ENCODE results near the gene TNRC6A. TPM values are rescaled to one million over a fixed set of nuclear protein-coding genes. Genes with fewer than 3 reads are reported as not detected.
"Not testable (repeated sequence)": the region's sequence is repeated elsewhere in the genome, so short reads cannot be mapped to it uniquely, and the experiment has no call there.

Gene TNRC6A
- total RNA-seq, 3 donors from 2014 or later, result 39.3 to 53.8 (median 43.8) TPM

DNA sequence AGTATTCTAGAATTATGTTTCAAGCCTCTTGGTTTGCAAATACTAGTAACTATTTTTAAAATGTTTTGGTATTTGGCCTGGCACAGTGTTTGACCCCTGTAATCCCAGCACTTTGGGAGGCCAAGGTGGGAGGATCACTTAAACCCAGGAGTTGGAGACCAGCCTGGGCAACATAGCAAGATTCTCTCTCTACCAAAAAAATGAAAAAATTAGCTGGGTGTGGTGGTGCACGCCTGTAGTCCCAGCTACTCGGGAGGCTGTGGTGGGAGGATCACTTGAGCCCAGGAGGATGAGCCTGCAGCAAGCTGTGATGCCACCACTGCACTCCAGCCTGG, 115.5 kb downstream of the TNRC6A start:
- not testable (repeated sequence) for H3K27me3 Mint-ChIP-seq (ENCODE audit: low read depth); DNase-seq; H3K4me3 Mint-ChIP-seq; H3K9me3 Mint-ChIP-seq; H3K36me3 Mint-ChIP-seq (ENCODE audit: insufficient read depth); ATAC-seq; H3K4me1 Mint-ChIP-seq (ENCODE audit: low read depth)

DNA sequence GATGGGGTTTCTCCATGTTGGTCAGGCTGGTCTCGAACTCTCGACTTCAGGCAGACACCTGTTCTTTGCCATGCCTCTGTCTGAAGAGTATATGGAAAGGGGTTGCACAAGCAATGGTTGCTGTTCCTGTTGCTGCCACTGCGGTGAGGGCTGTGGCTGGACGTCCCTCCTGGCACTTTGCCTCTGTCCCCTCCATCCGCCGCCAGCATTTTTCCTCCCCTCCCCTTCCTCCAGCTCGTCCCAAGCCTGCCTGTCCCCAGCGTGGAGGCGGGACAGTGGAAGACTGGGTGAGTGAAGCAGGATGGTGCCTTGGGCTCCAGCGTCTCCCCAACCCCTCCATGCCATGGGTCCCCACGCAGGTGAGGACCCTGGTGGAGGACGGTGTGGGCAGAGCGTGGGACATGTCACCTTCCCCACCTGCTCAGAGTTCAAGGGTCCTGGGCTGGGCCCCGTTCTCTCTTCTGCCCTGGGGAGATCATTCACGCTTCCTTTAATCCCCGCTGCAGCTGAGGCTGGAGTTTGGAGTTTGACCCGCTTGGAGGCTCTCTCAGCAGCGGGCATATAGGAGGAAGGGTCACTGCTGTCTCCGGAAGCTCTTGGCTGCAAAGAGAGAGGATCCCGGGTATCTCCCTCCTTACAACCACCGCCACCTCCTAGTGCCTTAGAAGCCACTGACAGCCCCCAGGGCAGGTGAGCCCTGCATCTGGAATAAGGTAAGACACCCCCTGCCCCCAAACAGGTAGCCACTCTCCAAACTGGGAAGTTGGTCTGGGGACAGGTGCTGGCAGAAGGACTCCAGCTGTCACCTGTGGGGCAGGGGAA, 116.5 kb downstream of the TNRC6A start, which contains the start of gene SLC5A11:
TSS of gene SLC5A11 (plus strand) at position 238 of the 822 bp plus-strand sequence. CDS start 12,681 bp downstream, outside the sequence.
- ATAC-seq, result no peak
- no peaks in the 10 kb centered on the region for H3K4me1 Mint-ChIP-seq (ENCODE audit: low read depth)
- H3K9me3 Mint-ChIP-seq, result no peaks in the 10 kb centered on the region

DNA sequence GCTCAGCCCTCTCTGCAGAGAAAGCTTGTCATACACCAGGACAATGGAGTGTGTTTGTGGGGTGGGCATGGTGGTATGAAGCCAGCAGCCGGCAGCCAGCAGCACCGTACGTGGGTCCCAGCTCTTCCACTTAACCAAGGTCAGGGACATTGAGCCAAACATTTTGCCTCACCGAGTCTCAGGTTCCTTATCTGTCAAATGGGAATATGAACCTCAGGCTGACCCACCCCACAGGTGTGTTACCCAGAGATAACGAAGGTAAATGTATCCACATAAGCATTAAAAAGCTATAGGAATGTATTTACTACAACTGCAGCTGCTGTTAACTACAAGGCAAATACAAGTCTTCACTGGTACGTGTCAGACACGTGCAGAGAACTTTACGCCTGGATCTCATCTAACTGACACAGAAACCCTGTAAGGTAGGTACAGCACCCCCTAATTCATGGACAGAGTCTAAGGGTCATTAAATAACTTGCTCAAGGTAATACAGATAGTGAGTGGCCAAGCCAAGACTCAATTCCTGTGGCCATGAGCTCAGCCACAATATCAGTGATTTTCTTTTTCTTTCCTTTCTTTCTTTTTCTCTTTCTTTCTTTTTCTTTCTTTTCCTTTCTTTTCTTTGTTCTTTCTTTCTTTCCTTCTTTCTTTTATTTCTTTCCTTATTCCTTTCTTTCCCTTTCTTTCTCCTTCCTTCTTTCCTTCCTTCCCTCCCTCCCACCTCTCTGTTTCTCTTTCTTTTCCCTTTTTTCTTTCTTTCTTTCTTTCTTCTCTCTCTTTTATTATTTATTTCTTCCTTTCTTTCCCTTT, 117.3 kb downstream of the TNRC6A start:
- Mint-ChIP-seq H3K27me3 (ENCODE audit: low read depth) (peaks cover 2% of the 10 kb centered on the region), H3K4me1 (ENCODE audit: low read depth) (peaks cover 3% of the 10 kb centered on the region), H3K36me3 (ENCODE audit: insufficient read depth) (no peaks in the 10 kb centered on the region), H3K4me3 (no peak overlapping the region), H3K9me3 (no peaks in the 10 kb centered on the region)
- no peak for ATAC-seq
- no peak for DNase-seq

More for the DNA sequence above, 116.5 kb downstream of the TNRC6A start, which contains the start of gene SLC5A11:
- Mint-ChIP-seq H3K27me3 (ENCODE audit: low read depth) (peaks cover 2% of the 10 kb centered on the region), H3K36me3 (ENCODE audit: insufficient read depth) (no peaks in the 10 kb centered on the region), H3K4me3 (no peak within 1 kb of the TSS)
- no peak for DNase-seq

DNA sequence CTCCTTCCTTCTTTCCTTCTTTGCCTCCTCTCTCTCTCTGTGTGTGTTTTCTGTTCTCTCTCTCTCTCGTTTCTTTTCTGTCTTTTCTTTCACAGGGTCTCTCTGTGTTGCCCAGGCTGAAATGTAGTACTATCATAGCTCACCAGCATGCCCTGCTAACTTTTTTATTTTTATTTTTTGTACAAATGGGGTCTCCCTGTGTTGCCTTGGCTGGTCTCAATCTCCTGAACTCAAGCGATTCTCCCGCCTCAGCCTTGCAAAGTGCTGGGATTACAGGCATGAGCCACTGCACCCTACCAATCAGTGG, 117.9 kb downstream of the TNRC6A start:
- ATAC-seq (no peak), DNase-seq (no peak)
- H3K9me3 Mint-ChIP-seq, result no peaks in the 10 kb centered on the region
- no peaks in the 10 kb centered on the region for H3K36me3 Mint-ChIP-seq (ENCODE audit: insufficient read depth)
- H3K4me3 Mint-ChIP-seq, result no peak overlapping the region
- peaks cover 2% of the 10 kb centered on the region for H3K27me3 Mint-ChIP-seq (ENCODE audit: low read depth)
- H3K4me1 Mint-ChIP-seq (ENCODE audit: low read depth), result peaks cover 5% of the 10 kb centered on the region

DNA sequence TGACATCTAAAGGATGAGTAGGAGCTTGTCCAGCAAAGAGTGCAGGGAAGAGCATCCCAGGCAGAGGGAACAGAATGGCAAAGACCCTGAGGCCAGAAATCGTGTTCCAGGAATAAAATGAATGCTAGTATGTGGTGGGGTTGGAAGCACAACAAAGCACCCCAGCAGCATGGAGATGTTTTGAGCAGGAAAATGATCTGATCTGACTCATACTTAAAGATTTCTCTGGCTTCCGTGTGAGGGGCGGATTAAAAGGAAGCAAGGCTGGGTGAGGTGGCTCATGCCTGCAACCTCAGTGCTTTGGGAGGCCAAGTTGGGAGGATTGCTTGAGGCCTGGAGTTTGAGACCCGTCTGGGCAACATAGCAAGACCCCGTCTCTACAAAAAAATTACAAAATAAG, 118.6 kb downstream of the TNRC6A start:
- no peaks in the 10 kb centered on the region for H3K36me3 Mint-ChIP-seq (ENCODE audit: insufficient read depth)
- peaks cover 2% of the 10 kb centered on the region for H3K27me3 Mint-ChIP-seq (ENCODE audit: low read depth)
- DNase-seq, result no peak
- peaks cover 5% of the 10 kb centered on the region for H3K4me1 Mint-ChIP-seq (ENCODE audit: low read depth)
- no peak overlapping the region for H3K4me3 Mint-ChIP-seq
- no peaks in the 10 kb centered on the region for H3K9me3 Mint-ChIP-seq
- ATAC-seq, result no peak

DNA sequence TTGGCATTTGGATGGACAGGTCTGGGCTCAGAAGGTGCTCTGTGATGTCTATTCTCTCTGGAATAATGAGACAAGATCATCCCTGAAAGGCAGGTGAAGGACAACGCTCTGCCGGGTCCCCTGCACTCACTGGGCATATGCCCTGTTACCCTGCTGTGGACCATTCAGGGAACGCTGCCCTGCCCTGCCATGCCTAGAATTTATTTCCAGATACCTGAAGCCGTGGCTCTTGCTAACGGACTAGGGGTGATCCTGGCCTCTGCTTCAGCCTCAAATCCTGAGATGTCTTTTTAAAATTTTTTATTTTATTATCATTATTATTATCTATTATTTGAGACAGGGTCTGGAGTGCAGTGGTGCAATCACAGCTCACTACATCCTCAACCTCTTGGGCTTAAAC, 120.2 kb downstream of the TNRC6A start:
- ATAC-seq, result no peak
- H3K27me3 Mint-ChIP-seq (ENCODE audit: low read depth), result peaks cover 2% of the 10 kb centered on the region
- peaks cover 5% of the 10 kb centered on the region for H3K4me1 Mint-ChIP-seq (ENCODE audit: low read depth)
- no peaks in the 10 kb centered on the region for H3K9me3 Mint-ChIP-seq
- no peaks in the 10 kb centered on the region for H3K36me3 Mint-ChIP-seq (ENCODE audit: insufficient read depth)
- H3K4me3 Mint-ChIP-seq, result no peak overlapping the region
- no peak for DNase-seq

DNA sequence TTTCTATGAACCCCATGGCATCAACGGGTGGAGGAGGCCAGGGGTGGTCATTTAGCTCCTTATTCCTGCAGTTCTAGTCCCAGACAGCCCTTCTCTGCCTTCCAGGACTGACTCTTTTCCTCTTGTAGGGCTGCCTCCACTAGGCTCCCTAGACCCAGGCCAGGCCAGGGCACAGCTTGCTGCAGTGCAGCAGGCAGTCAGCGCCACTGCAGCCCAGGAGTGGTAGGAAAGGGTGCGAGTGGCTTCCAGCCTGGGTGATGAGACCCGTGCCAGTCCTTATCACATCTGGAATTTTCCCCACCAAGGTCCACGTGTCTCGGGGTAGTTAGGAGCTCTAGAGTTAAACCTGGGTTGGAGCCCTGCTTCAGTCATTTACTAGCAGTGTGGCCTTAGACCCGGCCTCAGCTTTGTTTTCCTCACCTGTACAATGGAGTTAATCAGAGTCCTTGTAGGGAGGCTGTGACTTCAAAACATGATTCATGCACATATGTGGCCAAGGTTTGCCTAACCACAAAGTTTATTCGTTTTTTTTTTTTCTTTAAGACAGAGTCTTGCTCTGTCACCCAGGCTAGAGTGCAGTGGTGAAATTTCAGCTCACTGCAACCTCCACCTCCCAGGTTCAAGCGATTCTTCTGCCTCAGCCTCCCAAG, 121.0 kb downstream of the TNRC6A start:
- Mint-ChIP-seq H3K9me3 (no peaks in the 10 kb centered on the region), H3K27me3 (ENCODE audit: low read depth) (peaks cover 2% of the 10 kb centered on the region), H3K4me3 (no peak overlapping the region), H3K4me1 (ENCODE audit: low read depth) (peaks cover 5% of the 10 kb centered on the region), H3K36me3 (ENCODE audit: insufficient read depth) (no peaks in the 10 kb centered on the region)
- ATAC-seq, result peak; percentile 51 to 66
- no peak for DNase-seq

DNA sequence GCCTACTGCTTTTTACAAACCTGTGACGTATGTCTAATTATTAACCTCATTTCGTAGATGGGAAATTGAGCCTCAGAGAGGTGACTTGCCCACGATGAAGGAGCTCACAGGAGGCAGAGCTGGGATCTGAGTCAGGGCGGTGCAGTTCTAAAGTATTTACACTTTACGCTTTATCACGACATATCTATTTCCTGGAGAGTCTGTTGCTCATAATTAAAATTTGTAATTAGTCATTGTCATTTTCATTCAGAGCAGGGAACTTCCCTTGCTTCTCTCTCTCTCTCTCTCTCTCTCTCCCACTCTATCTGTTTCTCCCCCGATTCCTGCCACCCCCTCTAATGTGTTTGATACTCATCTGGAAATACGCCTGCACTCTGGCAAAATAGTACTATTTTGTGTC, 122.2 kb downstream of the TNRC6A start:
- peaks cover 2% of the 10 kb centered on the region for H3K27me3 Mint-ChIP-seq (ENCODE audit: low read depth)
- H3K4me1 Mint-ChIP-seq (ENCODE audit: low read depth), result peaks cover 5% of the 10 kb centered on the region
- no peaks in the 10 kb centered on the region for H3K36me3 Mint-ChIP-seq (ENCODE audit: insufficient read depth)
- no peak overlapping the region for H3K4me3 Mint-ChIP-seq
- peak; percentile 75 to 80 for ATAC-seq
- no peak for DNase-seq
- no peaks in the 10 kb centered on the region for H3K9me3 Mint-ChIP-seq

DNA sequence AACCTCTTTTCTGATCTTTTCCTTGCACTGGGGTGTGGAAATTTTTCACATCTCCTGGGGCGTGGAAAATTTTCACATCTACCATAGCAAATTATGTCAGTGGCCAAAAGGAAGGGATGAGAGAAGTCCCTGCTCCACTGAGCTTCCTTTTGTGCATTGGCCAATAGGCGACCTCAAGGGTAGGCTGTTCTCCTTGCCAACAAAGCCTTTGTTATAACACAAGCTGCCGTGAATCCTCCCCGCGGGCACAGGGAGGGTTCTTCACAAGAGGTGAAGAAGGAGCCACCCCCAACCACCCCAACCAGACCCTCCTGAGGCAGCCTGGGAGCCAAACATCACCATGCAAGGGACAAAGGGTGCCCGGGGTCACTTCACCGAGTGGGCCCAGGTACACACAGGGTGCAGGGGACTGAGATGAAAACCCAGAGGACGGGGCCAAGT, 122.8 kb downstream of the TNRC6A start:
- Mint-ChIP-seq H3K4me1 (ENCODE audit: low read depth) (peaks cover 5% of the 10 kb centered on the region), H3K9me3 (no peaks in the 10 kb centered on the region), H3K36me3 (ENCODE audit: insufficient read depth) (no peaks in the 10 kb centered on the region), H3K27me3 (ENCODE audit: low read depth) (peaks cover 2% of the 10 kb centered on the region), H3K4me3 (no peak overlapping the region)
- no peak for DNase-seq
- no peak for ATAC-seq

DNA sequence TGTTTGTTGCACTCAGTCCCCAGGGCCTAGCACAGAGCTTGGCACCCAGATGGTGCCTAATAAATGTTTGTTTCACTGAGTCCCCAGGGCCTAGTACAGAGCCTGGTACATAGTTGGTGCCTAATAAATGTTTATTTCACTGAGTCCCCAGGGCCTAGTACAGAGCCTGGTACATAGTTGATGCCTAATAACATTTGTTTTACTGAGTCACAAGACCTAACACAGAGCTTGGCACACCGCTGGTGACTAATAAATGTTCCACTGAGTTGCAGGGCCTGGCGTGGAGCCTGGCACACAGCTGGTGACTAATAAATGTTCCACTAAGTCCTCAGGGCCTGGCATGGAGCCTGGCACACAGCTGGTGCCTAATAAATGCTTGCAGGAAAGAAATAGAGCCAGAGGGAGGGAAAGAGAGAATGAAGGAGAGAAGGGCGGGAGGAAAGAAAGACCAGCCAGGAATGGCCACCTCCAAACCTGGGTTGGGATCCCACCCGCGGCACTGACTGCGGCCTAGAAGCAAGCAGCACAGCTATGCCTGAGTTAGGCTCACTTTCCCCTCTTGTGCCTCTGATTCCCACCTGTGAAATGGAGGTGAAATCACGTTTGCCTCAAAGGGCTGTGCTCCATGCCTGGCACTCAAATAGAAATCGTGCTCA, 123.8 kb downstream of the TNRC6A start:
- Mint-ChIP-seq H3K9me3 (no peaks in the 10 kb centered on the region), H3K27me3 (ENCODE audit: low read depth) (peaks cover 6% of the 10 kb centered on the region), H3K4me1 (ENCODE audit: low read depth) (peaks cover 5% of the 10 kb centered on the region), H3K4me3 (no peak overlapping the region), H3K36me3 (ENCODE audit: insufficient read depth) (no peaks in the 10 kb centered on the region)
- ATAC-seq (no peak), DNase-seq (no peak)

DNA sequence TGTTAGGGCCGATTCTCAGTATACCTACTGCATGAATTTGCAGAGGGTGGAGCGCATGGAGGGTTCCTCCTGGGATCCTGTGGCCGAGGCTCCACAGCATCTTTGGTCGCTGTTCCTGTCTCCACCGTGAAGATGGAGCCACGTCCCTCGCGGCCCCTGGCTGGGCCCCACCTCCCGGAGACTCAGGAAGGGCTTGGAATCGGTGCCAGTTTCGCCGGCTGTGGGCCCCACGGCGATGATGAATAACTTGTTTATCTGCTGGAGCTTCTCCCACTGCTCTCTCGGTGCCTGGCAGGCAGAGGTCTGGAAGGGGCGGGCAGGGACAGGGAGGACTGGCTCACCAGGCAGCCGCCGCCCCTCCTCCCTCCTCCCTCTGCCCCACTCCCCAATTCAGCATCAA, 124.4 kb downstream of the TNRC6A start:
- ATAC-seq (no peak), DNase-seq (no peak)
- H3K4me3 Mint-ChIP-seq, result no peak overlapping the region
- H3K4me1 Mint-ChIP-seq (ENCODE audit: low read depth), result peaks cover 5% of the 10 kb centered on the region
- no peaks in the 10 kb centered on the region for H3K9me3 Mint-ChIP-seq
- peaks cover 8% of the 10 kb centered on the region for H3K27me3 Mint-ChIP-seq (ENCODE audit: low read depth)
- H3K36me3 Mint-ChIP-seq (ENCODE audit: insufficient read depth), result no peaks in the 10 kb centered on the region

DNA sequence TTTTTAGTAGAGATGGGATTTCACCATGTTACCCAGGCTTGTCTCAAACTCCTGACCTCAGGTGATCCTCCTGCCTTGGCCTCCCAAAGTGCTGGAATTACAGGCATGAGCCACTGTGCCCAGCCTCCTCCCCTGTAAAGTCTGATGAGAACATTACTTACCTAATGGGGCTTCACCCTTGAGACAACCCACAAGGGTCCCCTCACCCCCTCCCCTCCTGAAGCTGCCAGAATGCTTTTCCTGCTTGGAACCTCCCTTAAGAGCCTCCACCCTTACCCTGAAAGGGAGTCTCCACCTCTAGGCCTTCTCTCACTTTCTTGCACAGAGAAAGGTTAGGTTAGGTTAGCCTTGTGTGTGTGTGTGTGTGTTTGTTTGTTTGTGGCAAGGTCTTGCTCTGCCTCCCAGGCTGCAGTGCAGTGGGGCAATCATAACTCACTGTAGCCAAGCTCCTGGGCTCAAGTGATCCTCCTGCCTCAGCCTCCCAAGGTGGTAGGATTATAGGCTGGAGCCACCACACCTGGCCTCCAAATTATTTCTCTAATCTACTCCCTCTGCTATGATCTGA, 125.2 kb downstream of the TNRC6A start:
- Mint-ChIP-seq H3K9me3 (no peaks in the 10 kb centered on the region), H3K27me3 (ENCODE audit: low read depth) (peaks cover 11% of the 10 kb centered on the region), H3K36me3 (ENCODE audit: insufficient read depth) (no peaks in the 10 kb centered on the region), H3K4me1 (ENCODE audit: low read depth) (peaks cover 5% of the 10 kb centered on the region), H3K4me3 (no peak overlapping the region)
- DNase-seq, result no peak
- no peak for ATAC-seq

DNA sequence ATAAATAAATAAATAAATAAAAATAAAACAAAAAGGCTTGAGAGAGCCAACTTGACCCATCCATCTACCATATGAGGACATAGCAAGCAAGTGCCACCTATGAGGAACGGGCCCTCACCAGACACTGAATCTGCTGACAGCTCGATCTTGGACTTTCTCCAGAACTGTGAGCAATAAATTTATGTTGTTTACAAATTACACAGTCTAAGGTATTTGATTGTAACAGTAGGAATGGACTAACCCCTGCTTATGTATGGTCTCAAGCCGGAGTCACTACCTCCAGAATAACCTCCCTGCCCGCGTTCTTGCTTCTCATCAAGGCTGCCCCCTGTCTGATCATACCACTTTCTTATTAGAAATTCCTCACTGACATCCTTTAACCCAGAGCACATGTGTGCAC, 126.2 kb downstream of the TNRC6A start:
- Mint-ChIP-seq H3K9me3 (no peaks in the 10 kb centered on the region), H3K4me3 (no peak overlapping the region), H3K27me3 (ENCODE audit: low read depth) (peaks cover 11% of the 10 kb centered on the region), H3K36me3 (ENCODE audit: insufficient read depth) (no peaks in the 10 kb centered on the region), H3K4me1 (ENCODE audit: low read depth) (peaks cover 5% of the 10 kb centered on the region)
- DNase-seq, result no peak
- ATAC-seq, result no peak

DNA sequence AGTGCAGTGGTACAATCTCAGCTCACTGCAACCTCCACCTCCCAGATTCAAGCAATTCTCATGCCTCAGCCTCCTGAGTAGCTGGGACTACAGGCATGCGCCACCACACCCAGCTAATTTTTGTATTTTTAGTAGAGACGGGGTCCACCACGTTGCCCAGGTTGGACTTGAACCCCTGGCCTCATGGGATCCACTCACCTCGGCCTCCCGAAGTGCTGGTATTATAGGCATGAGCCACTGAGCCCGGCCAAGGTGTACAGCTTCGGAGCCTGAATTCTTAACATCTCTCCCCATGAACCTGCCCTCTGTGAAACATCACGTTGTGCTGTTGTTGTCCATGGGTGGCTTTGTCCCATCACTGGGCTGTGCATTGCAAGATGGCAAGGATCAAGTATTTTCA, 127.4 kb downstream of the TNRC6A start:
- H3K27me3 Mint-ChIP-seq (ENCODE audit: low read depth), result peaks cover 11% of the 10 kb centered on the region
- H3K4me3 Mint-ChIP-seq; H3K36me3 Mint-ChIP-seq (ENCODE audit: insufficient read depth); ATAC-seq; H3K4me1 Mint-ChIP-seq (ENCODE audit: low read depth); H3K9me3 Mint-ChIP-seq; DNase-seq: not testable (repeated sequence)
